Head of caudate nucleus (tissue), 42 donors: ENCODE results near the gene MAGEB1.

ENCODE experiments used
- DNase-seq, 42 donors: peaks; one replicate each; pipeline versions ENCODE4 v3.0.0 to v3.0.0-alpha.2; 2020 to 2021; ENCODE audit warnings: mixed read lengths in 7 of 42
- intact Hi-C: fragments of 100-400 bp; cut with DNase I; formaldehyde crosslinking; loops from one replicate; pipeline ENCODE4 v1.15.0; 2022

MAGEB1 gene

DNA sequence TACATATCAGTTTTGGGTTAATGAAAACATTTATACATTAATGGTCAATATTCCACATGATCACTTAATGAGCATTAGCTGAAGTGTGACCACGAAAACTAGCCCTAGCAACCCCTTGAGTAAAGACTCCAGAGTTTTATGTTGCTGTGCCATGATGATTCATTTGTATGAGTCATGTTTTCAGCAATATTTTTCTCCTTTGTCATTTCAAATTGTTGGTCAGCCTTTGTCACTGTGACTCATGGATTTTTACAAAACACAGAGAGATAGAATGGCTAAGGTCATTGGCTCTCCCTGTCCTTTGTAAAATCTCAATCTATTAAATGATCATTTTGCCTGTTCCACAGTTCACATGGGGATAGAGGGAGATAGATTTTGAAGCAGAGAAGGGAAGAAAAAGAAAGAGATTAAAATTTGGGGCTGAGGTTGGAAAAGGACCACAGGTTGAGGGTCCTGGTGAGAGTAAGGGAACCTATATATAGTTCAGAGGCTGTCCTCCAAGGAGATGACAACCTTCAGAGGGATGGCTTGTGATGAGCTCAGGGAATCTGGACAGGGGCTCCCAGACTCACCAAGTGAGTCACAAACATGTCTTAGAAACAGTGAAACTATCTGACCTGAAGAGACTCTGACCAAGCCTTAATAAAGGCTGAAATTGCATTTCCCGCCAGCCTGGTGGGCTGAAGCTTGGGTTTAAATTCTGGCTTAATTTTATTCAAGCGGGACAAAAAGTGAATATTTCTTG, 36.7 kb downstream of the MAGEB1 start:
- no peak for DNase-seq
- intact Hi-C loops, result no loop called here

DNA sequence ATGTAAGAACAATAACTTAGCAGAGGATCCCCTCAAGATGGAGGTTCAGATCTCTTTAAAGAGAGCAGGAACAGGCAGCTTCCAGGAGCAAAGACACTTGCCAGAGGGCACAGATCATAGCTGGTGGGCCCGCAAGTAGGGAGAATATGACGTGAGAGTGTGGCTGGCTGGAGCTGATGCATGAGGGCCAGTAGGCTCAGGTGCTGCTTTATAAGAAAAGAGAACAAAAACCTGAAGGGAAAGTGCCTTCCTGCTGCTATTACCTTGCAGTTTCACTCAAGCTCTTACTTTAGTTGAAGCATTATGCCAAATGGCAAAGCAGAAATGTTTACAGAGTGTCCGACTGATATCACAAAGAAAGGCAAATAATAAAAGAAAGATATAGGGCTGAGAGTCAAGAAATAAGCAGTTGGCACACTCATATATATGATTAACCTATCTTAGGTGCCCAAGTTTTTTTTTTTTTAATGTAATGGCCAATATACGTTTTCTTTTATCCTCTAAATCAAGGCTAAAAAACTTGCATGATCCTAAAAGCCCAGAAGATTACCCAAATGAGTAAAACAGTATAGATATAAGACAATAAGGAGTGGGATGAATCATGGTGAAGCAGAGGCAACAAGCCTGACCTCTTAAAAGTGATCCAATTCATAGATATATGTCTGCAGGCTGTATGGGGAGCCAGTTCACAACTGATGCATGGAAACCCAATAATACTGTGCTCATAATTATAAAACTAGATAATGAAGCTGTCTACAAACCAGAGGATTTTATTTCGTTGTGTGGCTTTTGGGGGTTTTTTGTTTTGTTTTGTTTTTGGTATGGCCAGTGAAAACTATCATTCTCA, 49.7 kb downstream of the MAGEB1 start:
- no peak for DNase-seq
- intact Hi-C loops, result no loop called here

GRCh38 chrX:30301208-30301607, 54.3 kb downstream of the MAGEB1 start:
- peak in 2 of 42 donors; percentile 6 to 42 for DNase-seq
- intact Hi-C loops, result no loop called here
